DLD1 (cell line): ENCODE results near the gene UCHL5.

Experiments
- in situ Hi-C: cut with HindIII; loops from 2 replicates; pipeline ENCODE4 v1.10.0; 2017; ENCODE audit warnings: low sequenced_read_pairs

Gene UCHL5

GRCh38 chr1:192973202-192973601, 86.0 kb downstream of the UCHL5 start:
- in situ Hi-C loops: no loop called here

- in situ Hi-C loops: no loop called here
Measured at GRCh38 chr1:192969091-192969490, 90.1 kb downstream of the UCHL5 start.

GRCh38 chr1:192968323-192968722, 90.8 kb downstream of the UCHL5 start:
- in situ Hi-C loops: no loop called here

- in situ Hi-C loops: no loop called here
Measured at GRCh38 chr1:192967901-192968300, 91.3 kb downstream of the UCHL5 start.

- in situ Hi-C loops: no loop called here
Measured at GRCh38 chr1:192967211-192967877, 91.8 kb downstream of the UCHL5 start.

GRCh38 chr1:192966073-192966472, 93.1 kb downstream of the UCHL5 start:
- in situ Hi-C loops: no loop called here

GRCh38 chr1:192962901-192963300, 96.3 kb downstream of the UCHL5 start:
- in situ Hi-C loops: no loop called here
